ENCODE results near the gene CXCR4. TPM values are rescaled to one million over a fixed set of nuclear protein-coding genes. Genes with fewer than 3 reads are reported as not detected.

Gene CXCR4
- total RNA-seq, 2 experiments from 2014 or later: 70.2 to 72.6 TPM

GRCh38 chr2:136065907-136066306 is 52.0 kb downstream of the CXCR4 start:
- no peak for DNase-seq
- Mint-ChIP-seq H3K9me3 (no peaks in the 10 kb centered on the region), H3K4me3 (no peak overlapping the region), H3K4me1 (ENCODE audit: low read depth) (peaks cover 41% of the 10 kb centered on the region), H3K36me3 (ENCODE audit: low read depth) (no peaks in the 10 kb centered on the region), H3K27me3 (ENCODE audit: low read depth) (no peaks in the 10 kb centered on the region), H3K27ac (no peak overlapping the region)
- CTCF ChIA-PET: interaction anchor here (0.6 kb wide), 1 partner anchor 1120 kb away, joined by 3 read pairs; no protein-coding TSS in a partner anchor
- intact Hi-C loops (cut with micrococcal nuclease): no loop called here

GRCh38 chr2:136065384-136065783 is 52.6 kb downstream of the CXCR4 start:
- Mint-ChIP-seq H3K9me3 (no peaks in the 10 kb centered on the region), H3K27ac (no peak overlapping the region), H3K4me1 (ENCODE audit: low read depth) (peaks cover 39% of the 10 kb centered on the region), H3K27me3 (ENCODE audit: low read depth) (no peaks in the 10 kb centered on the region), H3K36me3 (ENCODE audit: low read depth) (no peaks in the 10 kb centered on the region), H3K4me3 (no peak overlapping the region)
- intact Hi-C loops (cut with micrococcal nuclease): no loop called here
- CTCF ChIA-PET: interaction anchor here (0.6 kb wide), 1 partner anchor 1120 kb away, joined by 3 read pairs; no protein-coding TSS in a partner anchor
- DNase-seq: peak; percentile 22

Other genes starting within 250 kb of the CXCR4 start
- 100 to 1,000 TPM; 221 to 226 TPM for gene MCM6, start 241.7 kb downstream of the CXCR4 start, total RNA-seq
- gene DARS1, start 132.5 kb downstream of the CXCR4 start, total RNA-seq: 100 to 1,000 TPM; 161 to 177 TPM

Measured in activated naive CD4-positive, alpha-beta T cell treated with anti-CD3 and anti-CD28 coated beads for 36 hours (primary cell).